Thyroid gland (tissue), 4 donors: Measurements from ENCODE around the gene PSME1.

Source experiments
- POLR2A ChIP-seq, 2 donors: fragments of 450-650 bp; IDR thresholded peaks; one replicate each; pipeline ENCODE4 v1.6.1; 2017; ENCODE audit warnings: antibody characterized with exemption in 2 of 2, mild to moderate bottlenecking in 2 of 2, moderate library complexity in 1 of 2
- TF ChIP-seq, protein P1 (sequence below), 6 experiments: fragments of 200-600 bp in 3 of 6; fragments of 450-650 bp in 3 of 6; sonication (generic) in 3 of 6; IDR thresholded peaks; one replicate each; pipeline ENCODE4 v1.5.1; 2016 to 2019; ENCODE audit warnings: antibody characterized with exemption in 6 of 6, mild to moderate bottlenecking in 2 of 6, inconsistent platforms in 1 of 6, moderate library complexity in 1 of 6

- TF ChIP-seq, protein P1, sequence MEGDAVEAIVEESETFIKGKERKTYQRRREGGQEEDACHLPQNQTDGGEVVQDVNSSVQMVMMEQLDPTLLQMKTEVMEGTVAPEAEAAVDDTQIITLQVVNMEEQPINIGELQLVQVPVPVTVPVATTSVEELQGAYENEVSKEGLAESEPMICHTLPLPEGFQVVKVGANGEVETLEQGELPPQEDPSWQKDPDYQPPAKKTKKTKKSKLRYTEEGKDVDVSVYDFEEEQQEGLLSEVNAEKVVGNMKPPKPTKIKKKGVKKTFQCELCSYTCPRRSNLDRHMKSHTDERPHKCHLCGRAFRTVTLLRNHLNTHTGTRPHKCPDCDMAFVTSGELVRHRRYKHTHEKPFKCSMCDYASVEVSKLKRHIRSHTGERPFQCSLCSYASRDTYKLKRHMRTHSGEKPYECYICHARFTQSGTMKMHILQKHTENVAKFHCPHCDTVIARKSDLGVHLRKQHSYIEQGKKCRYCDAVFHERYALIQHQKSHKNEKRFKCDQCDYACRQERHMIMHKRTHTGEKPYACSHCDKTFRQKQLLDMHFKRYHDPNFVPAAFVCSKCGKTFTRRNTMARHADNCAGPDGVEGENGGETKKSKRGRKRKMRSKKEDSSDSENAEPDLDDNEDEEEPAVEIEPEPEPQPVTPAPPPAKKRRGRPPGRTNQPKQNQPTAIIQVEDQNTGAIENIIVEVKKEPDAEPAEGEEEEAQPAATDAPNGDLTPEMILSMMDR (IDR thresholded peaks at IDR 0.05): no peak
- no peak for TF ChIP-seq POLR2A (IDR thresholded peaks at IDR 0.05)
Measured at GRCh38 chr14:24096545-24097181, 39.3 kb upstream of the PSME1 start.
